ENCODE measurements around the gene CEP131. TPM values are rescaled to one million over a fixed set of nuclear protein-coding genes. Genes with fewer than 3 reads are reported as not detected.
"Not testable (repeated sequence)": the region's sequence is repeated elsewhere in the genome, so short reads cannot be mapped to it uniquely, and the experiment has no call there.

The CEP131 gene
- total RNA-seq, 2 donors from 2014 or later = 23.2 to 28.0 TPM

- no peaks in the 10 kb centered on the region for H3K9me3 Mint-ChIP-seq
- Histone ChIP-seq H3K36me3 (ENCODE audit: control insufficient read depth, insufficient read depth, low read length) (peaks cover 8% of the 10 kb centered on the region), H3K27ac (ENCODE audit: low read depth, low read length) (no peak overlapping the region), H3K4me3 (ENCODE audit: low read length) (no peak overlapping the region), H3K27me3 (ENCODE audit: control insufficient read depth, insufficient read depth, low read length, poor library complexity, severe bottlenecking) (peaks cover 8% of the 10 kb centered on the region), H3K9me3 (ENCODE audit: control insufficient read depth, low read length) (no peaks in the 10 kb centered on the region), H3K4me1 (ENCODE audit: control insufficient read depth, insufficient read depth, low read length) (no peaks in the 10 kb centered on the region), H3K9ac (ENCODE audit: extremely low read depth, low read length, poor library complexity, severe bottlenecking) (no peak overlapping the region)
- H3K36me3 Mint-ChIP-seq (ENCODE audit: low read depth) = peaks cover 17% of the 10 kb centered on the region
- H3K4me3 Mint-ChIP-seq = no peak overlapping the region
- peaks cover 6% of the 10 kb centered on the region for H3K4me1 Mint-ChIP-seq
- WGBS, 2 experiments (ENCODE audit: insufficient coverage in 1 of 2, insufficient read length in 1 of 2) = 91 to 98% methylated on average over 6 to 9 of the region's 9 CpGs
- DNase-seq = no peak
- no peak overlapping the region for H3K27ac Mint-ChIP-seq
- H3K27me3 Mint-ChIP-seq (ENCODE audit: insufficient read depth) = peaks cover 17% of the 10 kb centered on the region
- TF ChIP-seq, protein P1, sequence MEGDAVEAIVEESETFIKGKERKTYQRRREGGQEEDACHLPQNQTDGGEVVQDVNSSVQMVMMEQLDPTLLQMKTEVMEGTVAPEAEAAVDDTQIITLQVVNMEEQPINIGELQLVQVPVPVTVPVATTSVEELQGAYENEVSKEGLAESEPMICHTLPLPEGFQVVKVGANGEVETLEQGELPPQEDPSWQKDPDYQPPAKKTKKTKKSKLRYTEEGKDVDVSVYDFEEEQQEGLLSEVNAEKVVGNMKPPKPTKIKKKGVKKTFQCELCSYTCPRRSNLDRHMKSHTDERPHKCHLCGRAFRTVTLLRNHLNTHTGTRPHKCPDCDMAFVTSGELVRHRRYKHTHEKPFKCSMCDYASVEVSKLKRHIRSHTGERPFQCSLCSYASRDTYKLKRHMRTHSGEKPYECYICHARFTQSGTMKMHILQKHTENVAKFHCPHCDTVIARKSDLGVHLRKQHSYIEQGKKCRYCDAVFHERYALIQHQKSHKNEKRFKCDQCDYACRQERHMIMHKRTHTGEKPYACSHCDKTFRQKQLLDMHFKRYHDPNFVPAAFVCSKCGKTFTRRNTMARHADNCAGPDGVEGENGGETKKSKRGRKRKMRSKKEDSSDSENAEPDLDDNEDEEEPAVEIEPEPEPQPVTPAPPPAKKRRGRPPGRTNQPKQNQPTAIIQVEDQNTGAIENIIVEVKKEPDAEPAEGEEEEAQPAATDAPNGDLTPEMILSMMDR (conservative IDR thresholded peaks at IDR 0.05) = no peak
These were observed 5.7 kb upstream of the CEP131 start for GRCh38 chr17:81228420-81228819.

- peaks cover 17% of the 10 kb centered on the region for H3K36me3 Mint-ChIP-seq (ENCODE audit: low read depth)
- not testable (repeated sequence) for H3K9ac ChIP-seq (ENCODE audit: extremely low read depth, low read length, poor library complexity, severe bottlenecking); H3K4me3 Mint-ChIP-seq; H3K9me3 ChIP-seq (ENCODE audit: control insufficient read depth, low read length); H3K4me1 Mint-ChIP-seq; H3K27ac ChIP-seq (ENCODE audit: low read depth, low read length); H3K27me3 ChIP-seq (ENCODE audit: control insufficient read depth, insufficient read depth, low read length, poor library complexity, severe bottlenecking); H3K36me3 ChIP-seq (ENCODE audit: control insufficient read depth, insufficient read depth, low read length); H3K9me3 Mint-ChIP-seq; DNase-seq; H3K4me1 ChIP-seq (ENCODE audit: control insufficient read depth, insufficient read depth, low read length); H3K4me3 ChIP-seq (ENCODE audit: low read length); H3K27ac Mint-ChIP-seq
- 74% methylated on average over 2 of the region's 2 CpGs; no CpG with 5 or more reads in 1 of the 2 experiments for WGBS, 2 experiments (ENCODE audit: insufficient coverage in 1 of 2, insufficient read length in 1 of 2)
- H3K27me3 Mint-ChIP-seq (ENCODE audit: insufficient read depth) = peaks cover 17% of the 10 kb centered on the region
These were observed 4.9 kb upstream of the CEP131 start for GRCh38 chr17:81227630-81228029.

DNA sequence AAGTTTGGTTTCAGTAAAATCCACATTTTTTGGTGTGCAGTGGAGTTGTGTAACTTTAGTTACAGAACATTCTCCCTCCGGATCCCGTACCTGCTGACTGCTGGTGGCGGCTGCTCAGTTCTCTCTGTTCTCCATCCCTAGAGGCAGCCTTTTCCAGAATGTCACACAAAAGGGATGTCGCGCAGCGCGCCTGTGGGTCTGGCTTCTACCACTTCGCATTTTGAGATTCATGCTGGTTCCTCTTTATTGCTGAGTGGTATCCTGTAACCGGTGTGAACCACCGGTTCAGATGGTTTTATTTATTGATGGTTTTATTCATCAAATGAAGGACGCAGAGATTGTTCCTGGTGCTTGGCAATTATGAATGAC, 981 bp upstream of the CEP131 start:
- Histone ChIP-seq H3K27ac (ENCODE audit: low read depth, low read length) (no peak overlapping the region), H3K27me3 (ENCODE audit: control insufficient read depth, insufficient read depth, low read length, poor library complexity, severe bottlenecking) (peaks cover 9% of the 10 kb centered on the region), H3K9me3 (ENCODE audit: control insufficient read depth, low read length) (no peaks in the 10 kb centered on the region), H3K4me1 (ENCODE audit: control insufficient read depth, insufficient read depth, low read length) (peaks cover 9% of the 10 kb centered on the region), H3K4me3 (ENCODE audit: low read length) (peak overlapping the region; percentile 70), H3K36me3 (ENCODE audit: control insufficient read depth, insufficient read depth, low read length) (no peaks in the 10 kb centered on the region), H3K9ac (ENCODE audit: extremely low read depth, low read length, poor library complexity, severe bottlenecking) (peak overlapping the region; percentile 49)
- Mint-ChIP-seq H3K4me1 (peaks cover 16% of the 10 kb centered on the region), H3K4me3 (peak overlapping the region; percentile 66), H3K27me3 (ENCODE audit: insufficient read depth) (peaks cover 17% of the 10 kb centered on the region), H3K27ac (peak overlapping the region; percentile 62), H3K9me3 (no peaks in the 10 kb centered on the region), H3K36me3 (ENCODE audit: low read depth) (peaks cover 8% of the 10 kb centered on the region)
- no peak for DNase-seq
- 80 to 82% methylated on average over 11 of the region's 11 CpGs for WGBS, 2 experiments (ENCODE audit: insufficient coverage in 1 of 2, insufficient read length in 1 of 2)
- TF ChIP-seq, protein P1 (conservative IDR thresholded peaks at IDR 0.05) = no peak

GRCh38 chr17:81222620-81222905, 202 bp downstream of the CEP131 start:
- WGBS, 2 experiments (ENCODE audit: insufficient coverage in 1 of 2, insufficient read length in 1 of 2) = 0 to 2% methylated on average over 11 to 30 of the region's 30 CpGs
- H3K27ac ChIP-seq (ENCODE audit: low read depth, low read length) = no peak overlapping the region

More at GRCh38 chr17:81222620-81222905, 202 bp downstream of the CEP131 start:
- Histone ChIP-seq H3K4me3 (ENCODE audit: low read length) (peak overlapping the region; percentile 85), H3K4me1 (ENCODE audit: control insufficient read depth, insufficient read depth, low read length) (peaks cover 9% of the 10 kb centered on the region), H3K9me3 (ENCODE audit: control insufficient read depth, low read length) (no peaks in the 10 kb centered on the region), H3K27me3 (ENCODE audit: control insufficient read depth, insufficient read depth, low read length, poor library complexity, severe bottlenecking) (peaks cover 9% of the 10 kb centered on the region), H3K36me3 (ENCODE audit: control insufficient read depth, insufficient read depth, low read length) (no peaks in the 10 kb centered on the region), H3K9ac (ENCODE audit: extremely low read depth, low read length, poor library complexity, severe bottlenecking) (peak overlapping the region; percentile 44)
- no peak for DNase-seq
- H3K4me3 Mint-ChIP-seq = peak overlapping the region; percentile 66
- H3K27me3 Mint-ChIP-seq (ENCODE audit: insufficient read depth) = peaks cover 17% of the 10 kb centered on the region
- peaks cover 16% of the 10 kb centered on the region for H3K4me1 Mint-ChIP-seq
- no peak overlapping the region for H3K27ac Mint-ChIP-seq
- no peaks in the 10 kb centered on the region for H3K9me3 Mint-ChIP-seq
- H3K36me3 Mint-ChIP-seq (ENCODE audit: low read depth) = peaks cover 6% of the 10 kb centered on the region
- TF ChIP-seq, protein P1 (conservative IDR thresholded peaks at IDR 0.05) = no peak
